ENCODE measurements around the gene CYTH1.

Gene CYTH1

DNA sequence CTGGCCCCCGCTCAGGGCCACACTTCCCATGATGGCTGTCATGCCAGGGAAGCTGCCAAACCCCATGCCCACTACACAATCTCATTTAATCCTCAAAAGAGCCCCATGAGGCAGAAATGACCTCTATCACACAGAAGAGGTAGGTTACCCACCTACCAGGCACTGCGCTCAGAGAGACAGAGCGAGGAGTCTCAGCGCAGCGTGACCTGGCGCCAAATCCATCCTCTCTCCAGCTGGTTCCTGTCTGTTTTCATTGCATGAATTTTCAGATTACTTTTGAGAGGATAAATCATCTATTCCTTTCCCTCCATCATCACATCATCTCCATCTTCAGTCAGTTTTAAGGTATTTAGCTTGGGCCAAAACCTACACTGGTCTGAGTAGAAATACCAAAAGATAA, 103.4 kb downstream of the CYTH1 start:
- DNase-seq (ENCODE audit: low read depth): no peak
- TF ChIP-seq, protein P1, sequence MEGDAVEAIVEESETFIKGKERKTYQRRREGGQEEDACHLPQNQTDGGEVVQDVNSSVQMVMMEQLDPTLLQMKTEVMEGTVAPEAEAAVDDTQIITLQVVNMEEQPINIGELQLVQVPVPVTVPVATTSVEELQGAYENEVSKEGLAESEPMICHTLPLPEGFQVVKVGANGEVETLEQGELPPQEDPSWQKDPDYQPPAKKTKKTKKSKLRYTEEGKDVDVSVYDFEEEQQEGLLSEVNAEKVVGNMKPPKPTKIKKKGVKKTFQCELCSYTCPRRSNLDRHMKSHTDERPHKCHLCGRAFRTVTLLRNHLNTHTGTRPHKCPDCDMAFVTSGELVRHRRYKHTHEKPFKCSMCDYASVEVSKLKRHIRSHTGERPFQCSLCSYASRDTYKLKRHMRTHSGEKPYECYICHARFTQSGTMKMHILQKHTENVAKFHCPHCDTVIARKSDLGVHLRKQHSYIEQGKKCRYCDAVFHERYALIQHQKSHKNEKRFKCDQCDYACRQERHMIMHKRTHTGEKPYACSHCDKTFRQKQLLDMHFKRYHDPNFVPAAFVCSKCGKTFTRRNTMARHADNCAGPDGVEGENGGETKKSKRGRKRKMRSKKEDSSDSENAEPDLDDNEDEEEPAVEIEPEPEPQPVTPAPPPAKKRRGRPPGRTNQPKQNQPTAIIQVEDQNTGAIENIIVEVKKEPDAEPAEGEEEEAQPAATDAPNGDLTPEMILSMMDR (IDR thresholded peaks at IDR 0.05; ENCODE audit: low read length, missing control alignments): no peak
- no peak overlapping the region for H3K4me3 ChIP-seq (replicated peaks; ENCODE audit: low read depth, low read length)

DNA sequence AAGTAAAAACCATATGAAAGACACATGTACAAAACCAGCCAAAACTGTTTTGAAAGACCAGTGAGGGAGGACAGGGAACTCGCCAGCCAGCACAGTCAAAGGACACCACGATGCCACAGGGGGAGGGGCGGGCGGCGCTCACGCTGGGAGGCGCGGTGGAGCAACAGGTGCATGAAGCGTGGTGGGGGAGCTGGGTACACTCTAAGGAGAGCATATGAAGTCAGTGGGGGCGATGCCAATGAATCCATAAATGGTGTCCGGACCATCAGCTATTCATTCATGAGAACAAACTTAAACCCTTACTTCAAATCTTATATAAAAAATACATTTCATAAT, 103.9 kb downstream of the CYTH1 start:
- DNase-seq (ENCODE audit: low read depth): no peak
- TF ChIP-seq, protein P1 (IDR thresholded peaks at IDR 0.05; ENCODE audit: low read length, missing control alignments): no peak
- no peak overlapping the region for H3K4me3 ChIP-seq (replicated peaks; ENCODE audit: low read depth, low read length)

DNA sequence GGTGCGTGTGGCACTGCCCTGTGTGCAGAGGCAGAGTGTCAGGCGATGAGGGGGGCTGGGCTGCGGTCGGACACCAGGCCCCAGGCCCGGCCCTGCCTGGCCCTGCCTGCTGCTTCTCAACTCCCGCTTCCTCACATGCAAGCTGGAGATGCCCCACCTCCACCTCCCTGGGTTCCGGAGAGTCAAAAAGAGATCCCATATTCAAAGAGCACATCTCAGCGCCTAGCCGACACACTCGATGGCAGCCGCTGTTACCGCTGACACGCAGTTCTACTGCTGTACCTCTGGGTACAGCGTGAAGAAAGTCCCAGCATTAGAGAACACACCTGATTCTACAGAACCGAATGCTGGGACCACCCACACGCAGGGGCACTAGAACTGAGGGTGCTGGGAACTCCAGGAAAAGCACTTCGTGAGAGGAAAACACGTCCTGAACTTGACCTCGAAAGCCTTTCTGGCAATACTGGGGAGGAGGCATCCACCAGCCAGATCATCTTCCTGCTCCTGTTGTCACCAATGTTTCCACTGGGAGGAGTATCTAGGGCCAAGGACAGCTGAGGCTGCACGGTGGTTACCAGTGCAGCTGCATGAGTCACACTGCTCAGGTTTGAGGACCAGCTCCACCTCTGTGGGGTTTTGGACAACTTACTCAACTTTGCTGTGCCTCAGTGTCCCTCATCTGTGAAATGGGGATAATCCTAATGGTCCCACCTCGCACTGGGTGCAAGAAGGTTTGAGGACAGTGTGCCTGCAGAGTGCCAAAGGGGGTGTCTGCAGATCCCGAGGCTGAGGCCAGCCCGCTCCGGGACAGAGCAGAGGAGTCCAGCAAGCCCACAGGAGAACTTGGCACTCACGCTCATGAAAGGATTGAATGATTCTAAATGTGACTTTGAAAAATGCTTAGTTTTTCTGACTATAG, 104.5 kb downstream of the CYTH1 start:
- DNase-seq (ENCODE audit: low read depth): no peak
- H3K4me3 ChIP-seq (replicated peaks; ENCODE audit: low read depth, low read length): no peak overlapping the region
- TF ChIP-seq, protein P1 (IDR thresholded peaks at IDR 0.05; ENCODE audit: low read length, missing control alignments): no peak

DNA sequence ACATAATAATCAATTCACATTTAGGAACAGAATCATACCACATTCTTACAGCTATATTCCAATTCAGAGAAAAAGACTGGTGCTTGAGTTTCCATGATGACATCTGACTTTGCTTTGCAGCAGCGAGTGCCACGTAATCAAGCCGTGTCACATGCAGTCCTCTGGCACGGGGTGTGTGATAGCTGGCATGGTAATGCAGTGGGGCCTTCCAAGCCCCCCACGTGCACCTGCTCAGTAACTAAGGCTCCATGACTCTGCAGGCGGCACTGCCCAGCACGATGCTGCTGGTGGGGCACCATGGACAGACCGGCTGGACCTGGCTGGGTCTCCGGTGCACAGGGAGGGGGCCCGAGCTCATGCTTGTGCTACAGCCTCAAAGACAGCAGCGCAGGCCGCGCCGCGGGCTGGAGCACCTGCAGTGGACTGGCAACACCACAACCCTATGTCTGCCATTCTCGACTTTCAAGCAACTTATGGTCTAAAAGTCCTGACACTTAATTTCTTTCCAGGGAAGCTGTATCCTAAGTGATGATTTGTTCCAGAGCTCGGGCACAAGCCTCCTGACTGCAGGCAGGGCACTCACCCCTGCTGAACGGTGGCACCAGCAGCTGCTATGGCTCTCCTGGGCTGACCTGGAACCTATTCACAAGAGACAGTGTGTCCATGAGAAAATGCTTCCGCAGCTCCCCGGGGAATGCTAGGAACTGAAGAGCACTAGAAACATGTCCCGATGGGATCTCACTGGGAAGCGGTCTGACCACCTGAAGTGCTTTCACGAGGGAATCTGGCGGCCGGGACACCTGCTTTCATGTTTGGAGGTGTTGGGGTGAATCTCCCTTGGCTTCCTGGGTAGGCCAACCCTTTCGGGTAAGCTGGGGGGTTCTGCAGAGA, 105.4 kb downstream of the CYTH1 start:
- H3K4me3 ChIP-seq (replicated peaks; ENCODE audit: low read depth, low read length): no peak overlapping the region
- TF ChIP-seq, protein P1 (IDR thresholded peaks at IDR 0.05; ENCODE audit: low read length, missing control alignments): no peak
- no peak for DNase-seq (ENCODE audit: low read depth)

DNA sequence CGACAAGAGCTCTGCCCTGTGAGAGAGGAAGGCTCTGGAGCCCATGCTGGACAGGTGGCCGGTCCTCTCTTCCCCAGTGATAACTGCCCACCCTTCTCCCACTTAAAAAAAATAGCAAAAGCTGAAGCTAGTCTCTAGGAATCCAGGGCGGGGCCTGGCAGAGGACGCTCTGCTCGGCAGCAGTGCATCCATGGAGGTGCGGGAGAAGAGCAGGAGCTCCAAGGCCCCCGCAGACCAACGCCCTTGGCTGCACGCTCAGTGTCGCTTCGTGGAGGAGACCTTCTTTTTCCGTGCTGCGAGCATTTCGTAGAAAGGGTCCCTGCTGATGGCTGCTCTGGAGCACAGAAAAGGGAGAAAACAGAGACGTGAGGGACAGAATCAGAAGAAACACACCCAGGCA, 106.2 kb downstream of the CYTH1 start:
- no peak for DNase-seq (ENCODE audit: low read depth)
- TF ChIP-seq, protein P1 (IDR thresholded peaks at IDR 0.05; ENCODE audit: low read length, missing control alignments): no peak
- no peak overlapping the region for H3K4me3 ChIP-seq (replicated peaks; ENCODE audit: low read depth, low read length)

DNA sequence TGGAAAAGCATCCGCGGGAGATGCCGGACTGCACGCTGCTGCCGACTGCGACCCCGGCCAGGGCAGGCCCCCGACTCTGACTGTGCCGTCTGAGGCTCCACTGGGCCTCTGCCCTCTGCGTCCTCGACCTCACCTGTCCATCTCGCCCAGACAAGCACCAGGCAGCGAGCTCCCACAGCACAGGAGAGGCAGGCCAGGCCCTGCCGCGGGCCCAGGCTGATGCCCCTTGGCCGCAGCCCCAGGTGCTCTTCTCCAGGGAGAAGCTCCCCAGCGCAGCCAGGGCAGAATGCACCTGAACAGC, 106.8 kb downstream of the CYTH1 start:
- H3K4me3 ChIP-seq (replicated peaks; ENCODE audit: low read depth, low read length): no peak overlapping the region
- TF ChIP-seq, protein P1 (IDR thresholded peaks at IDR 0.05; ENCODE audit: low read length, missing control alignments): no peak
- no peak for DNase-seq (ENCODE audit: low read depth)

Measured in fibroblast of pulmonary artery (primary cell).